IMR-90 (cell line): ENCODE data around the gene CDC6. TPM values are rescaled to one million over a fixed set of nuclear protein-coding genes. Genes with fewer than 3 reads are reported as not detected.
A peak's percentile ranks its signal among the peaks of the same experiment; 100 is the strongest.

Experiments used
- ATAC-seq: fragments of 200-7000 bp; cut with Tn5 transposase; 2 replicates; pipeline ENCODE4 v1.9.1; 2020; ENCODE audit warnings: low read depth, mild to moderate bottlenecking, moderate library complexity
- BruUV-seq: library from RNA; stranded (reverse); fragments of 400-500 nt; replicated peaks from 2 replicates; lab custom pipeline; 2021; lab: Mats Ljungman, UMichigan
- CTCF ChIA-PET: fragments of 300-600 bp; formaldehyde crosslinking; extraction: SDS; loops from one replicate; lab custom pipeline; 2021; ENCODE audit warnings: antibody characterized with exemption; lab: Yijun Ruan, JAX
- POLR2A ChIA-PET: fragments of 300-600 bp; sonication (Branson Sonifier 250); formaldehyde crosslinking; loops from one replicate; lab custom pipeline; 2022; ENCODE audit warnings: antibody characterized with exemption; ENCODE audit not compliant: unreplicated experiment; lab: Charles Lee
- DNase-seq: peaks from one replicate; pipeline ENCODE4 v3.0.0; 2013
- H2AFZ ChIP-seq: replicated peaks from 2 replicates; pipeline ENCODE3; 2013; ENCODE audit warnings: low read length, mild to moderate bottlenecking; ENCODE audit not compliant: poor library complexity
- H2AK5ac ChIP-seq: 2 replicates; pipeline ENCODE4 v1.6.1; 2013; ENCODE audit warnings: low read depth, low read length, inconsistent platforms
- H2AK9ac ChIP-seq: replicated peaks from 2 replicates; pipeline ENCODE3; 2013; ENCODE audit warnings: mild to moderate bottlenecking, low read depth, low read length, moderate library complexity; ENCODE audit not compliant: poor library complexity
- H2BK120ac ChIP-seq: 2 replicates; pipeline ENCODE4 v1.6.1; 2013; ENCODE audit warnings: low read depth, low read length, inconsistent platforms
- H2BK15ac ChIP-seq: 3 replicates; pipeline ENCODE4 v1.6.1; 2013; ENCODE audit warnings: low read depth, low read length, inconsistent platforms
- H2BK20ac ChIP-seq: 2 replicates; pipeline ENCODE4 v1.6.1; 2013; ENCODE audit warnings: low read depth, mild to moderate bottlenecking, inconsistent platforms, low read length, moderate library complexity
- H2BK5ac ChIP-seq: 2 replicates; pipeline ENCODE4 v1.6.1; 2013; ENCODE audit warnings: mild to moderate bottlenecking, low read depth, low read length, inconsistent platforms; ENCODE audit not compliant: poor library complexity, severe bottlenecking
- H3K14ac ChIP-seq: replicated peaks from 2 replicates; pipeline ENCODE4 v1.6.1; 2013; ENCODE audit warnings: low read depth, low read length, inconsistent platforms
- H3K18ac ChIP-seq: 2 replicates; pipeline ENCODE4 v1.6.1; 2013; ENCODE audit warnings: low read depth, low read length, control low read depth
- H3K23ac ChIP-seq: 2 replicates; pipeline ENCODE4 v1.6.1; 2013; ENCODE audit warnings: low read depth, low read length, inconsistent platforms
- H3K27ac ChIP-seq: 2 replicates; pipeline ENCODE4 v1.5.1; 2013; ENCODE audit warnings: mild to moderate bottlenecking, control low read depth, low read length; ENCODE audit not compliant: insufficient read depth
- H3K27me3 ChIP-seq: 2 replicates; pipeline ENCODE4 v1.6.1; 2013; ENCODE audit warnings: low read length; ENCODE audit not compliant: control insufficient read depth, insufficient read depth
- H3K36me3 ChIP-seq: 2 replicates; pipeline ENCODE4 v1.6.1; 2013; ENCODE audit warnings: low read length, mixed read lengths; ENCODE audit not compliant: control insufficient read depth, insufficient read depth
- H3K4ac ChIP-seq: 2 replicates; pipeline ENCODE4 v1.6.1; 2013; ENCODE audit warnings: low read depth, low read length, inconsistent platforms
- H3K4me1 ChIP-seq: 2 replicates; pipeline ENCODE4 v1.6.1; 2013; ENCODE audit warnings: low read length, mixed read lengths; ENCODE audit not compliant: control insufficient read depth, insufficient read depth
- H3K4me2 ChIP-seq: 2 replicates; pipeline ENCODE4 v1.6.1; 2013; ENCODE audit warnings: low read depth, mild to moderate bottlenecking, control low read depth, low read length, moderate library complexity
- H3K4me3 ChIP-seq: 2 replicates; pipeline ENCODE4 v1.5.1; 2013; ENCODE audit warnings: low read depth, mild to moderate bottlenecking, control low read depth, low read length, moderate library complexity; ENCODE audit not compliant: insufficient read depth
- H3K56ac ChIP-seq: 2 replicates; pipeline ENCODE4 v1.6.1; 2013; ENCODE audit warnings: low read length, inconsistent platforms; ENCODE audit not compliant: insufficient read depth; ENCODE audit errors: extremely low read depth
- H3K79me1 ChIP-seq, 2 experiments: 2 replicates each; pipeline ENCODE4 v1.6.1; 2013; ENCODE audit warnings: low read length in 2 of 2, inconsistent platforms in 1 of 2, low read depth in 1 of 2
- H3K9ac ChIP-seq: 2 replicates; pipeline ENCODE4 v1.6.1; 2013; ENCODE audit warnings: low read depth, low read length, control low read depth
- H3K9me1 ChIP-seq: 2 replicates; pipeline ENCODE4 v1.6.1; 2013; ENCODE audit warnings: low read length, inconsistent platforms; ENCODE audit not compliant: insufficient read depth
- H3K9me3 ChIP-seq: 2 replicates; pipeline ENCODE4 v1.6.1; 2013; ENCODE audit warnings: low read length; ENCODE audit not compliant: control insufficient read depth, insufficient read depth
- H4K20me1 ChIP-seq: 2 replicates; pipeline ENCODE4 v1.6.1; 2013; ENCODE audit warnings: low read length, inconsistent platforms; ENCODE audit not compliant: insufficient read depth
- H4K5ac ChIP-seq: 2 replicates; pipeline ENCODE4 v1.6.1; 2013; ENCODE audit warnings: mild to moderate bottlenecking, low read depth, low read length, control low read depth
- H4K8ac ChIP-seq, 2 experiments: 2 replicates each; pipeline ENCODE4 v1.6.1; 2013; ENCODE audit warnings: low read depth in 2 of 2, low read length in 2 of 2, control low read depth in 1 of 2, inconsistent platforms in 1 of 2
- H4K91ac ChIP-seq: 2 replicates; pipeline ENCODE4 v1.6.1; 2013; ENCODE audit warnings: low read depth, low read length, inconsistent platforms; ENCODE audit not compliant: insufficient read depth
- BHLHE40 ChIP-seq: fragments of 150-350 bp; IDR thresholded peaks from 2 replicates; pipeline ENCODE4 v1.6.1; 2016; ENCODE audit warnings: mild to moderate bottlenecking, low read depth, low read length
- CEBPB ChIP-seq: IDR thresholded peaks from 2 replicates; pipeline ENCODE4 v1.6.1; 2012; ENCODE audit warnings: low read depth, low read length, improper control_type of control experiment
- CTCF ChIP-seq: conservative IDR thresholded peaks from 2 replicates; pipeline ENCODE4 v1.5.1; 2012; ENCODE audit warnings: mild to moderate bottlenecking, low read depth, low read length, improper control_type of control experiment
- FOS ChIP-seq: fragments of 150-350 bp; IDR thresholded peaks from 2 replicates; pipeline ENCODE4 v1.6.1; 2016; ENCODE audit warnings: low read depth, low read length
- MAFK ChIP-seq: IDR thresholded peaks from 2 replicates; pipeline ENCODE4 v1.6.1; 2012; ENCODE audit warnings: low read depth, low read length, improper control_type of control experiment
- MAZ ChIP-seq: IDR thresholded peaks from 2 replicates; pipeline ENCODE4 v1.6.1; 2012; ENCODE audit warnings: low read depth, mild to moderate bottlenecking, low read length, improper control_type of control experiment, moderate library complexity, borderline replicate concordance
- MXI1 ChIP-seq: IDR thresholded peaks from 2 replicates; pipeline ENCODE4 v1.6.1; 2012; ENCODE audit warnings: low read depth, mild to moderate bottlenecking, low read length, moderate library complexity, borderline replicate concordance
- POLR2A ChIP-seq: IDR thresholded peaks from 2 replicates; pipeline ENCODE4 v1.6.1; 2012; ENCODE audit warnings: mild to moderate bottlenecking, low read depth, low read length
- RCOR1 ChIP-seq: IDR thresholded peaks from 2 replicates; pipeline ENCODE4 v1.6.1; 2012; ENCODE audit warnings: mild to moderate bottlenecking, low read length, improper control_type of control experiment; ENCODE audit not compliant: insufficient replicate concordance
- WGBS, 2 experiments: methylation state at CpG; one replicate each; pipeline versions ENCODE4 v1.1.5 to v1.1.7; 2013; ENCODE audit warnings: missing lambda C conversion rate in 2 of 2; ENCODE audit not compliant: insufficient read length in 1 of 2; ENCODE audit errors: extremely low coverage in 2 of 2; 5-methylcytosine and 5-hydroxymethylcytosine counted together
- dilution Hi-C: fragments of 300-500 bp; cut with HindIII; formaldehyde crosslinking; loops from one replicate; pipeline ENCODE4 v1.14.3; 2018; ENCODE audit warnings: low sequenced_read_pairs; ENCODE audit not compliant: unreplicated experiment
- in situ Hi-C: fragments of 300-500 bp; cut with MboI; formaldehyde crosslinking; loops from 3 replicates; pipeline ENCODE4 v1.14.3; 2019; ENCODE audit warnings: low sequenced_read_pairs, inconsistent platforms, mixed read lengths
- intact Hi-C: fragments of 100-400 bp; cut with micrococcal nuclease; formaldehyde crosslinking; loops from 2 replicates; pipeline ENCODE4 v1.10.0; 2022
- polyA plus RNA-seq, 3 experiments: library from polyadenylated mRNA; depleted of rRNA; stranded (reverse); fragments of >200 nt; gene quantifications; 2 replicates each; pipeline ENCODE4 v1.2.3, GENCODE V29; 2012; ENCODE audit warnings: low replicate concordance in 1 of 3
- total RNA-seq: library from RNA; depleted of rRNA; stranded (reverse); fragments of >200 nt; gene quantifications from 2 replicates; pipeline ENCODE4 v1.2.3, GENCODE V29; 2012

CDC6 gene
- total and polyA plus RNA-seq, 2 of the 4 experiments (the other 2 are of a cell fraction), result 15.3 to 25.6 TPM

DNA sequence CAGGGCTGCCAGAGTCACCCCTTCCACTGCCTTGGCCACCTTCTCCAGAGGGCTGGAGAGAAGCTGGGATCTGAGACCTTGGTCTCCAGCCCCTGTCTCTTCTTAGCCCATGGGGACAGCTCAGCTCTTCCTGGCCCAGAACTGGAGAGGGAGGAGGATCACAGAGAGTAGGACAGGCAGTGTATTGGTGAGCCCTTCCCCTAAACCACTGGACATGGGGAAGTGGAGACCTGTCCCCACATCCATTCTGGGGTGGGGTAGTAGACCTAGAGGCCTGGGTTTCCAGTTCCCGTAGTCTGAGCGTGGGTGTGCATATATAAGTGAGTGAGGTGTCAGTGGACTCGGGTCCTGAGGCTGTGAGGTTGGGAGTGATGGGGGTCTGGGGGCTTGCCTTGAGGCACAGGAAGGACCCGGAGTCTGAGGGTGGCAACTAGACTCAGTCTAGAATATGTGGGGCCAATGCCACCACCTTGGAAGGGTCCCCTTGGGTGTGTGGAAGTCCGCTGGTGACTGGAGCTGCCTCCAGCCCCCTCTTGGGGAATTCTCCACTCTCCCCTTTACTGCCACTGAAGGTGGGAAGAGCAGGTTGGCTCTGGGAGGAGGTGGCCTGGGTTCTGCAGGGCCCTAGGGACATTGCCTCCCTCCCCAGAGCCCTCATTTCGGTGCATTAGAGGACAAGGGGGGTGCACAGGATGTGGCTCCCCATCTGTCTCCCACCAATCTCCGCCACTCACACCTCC is 56.9 kb downstream of the CDC6 start:
- H3K27me3 ChIP-seq, result no peaks in the 10 kb centered on the region
- no peaks in the 10 kb centered on the region for H3K9me3 ChIP-seq
- peak overlapping the region; percentile 87 for H3K27ac ChIP-seq
- peak overlapping the region; percentile 95 for H3K23ac ChIP-seq
- in situ Hi-C loops, result no loop called here
- TF ChIP-seq MXI1 (no peak), BHLHE40 (no peak), RCOR1 (no peak), CTCF (no peak), CEBPB (no peak), MAZ (no peak), FOS (no peak), POLR2A (0 out of 2 replicates have a peak, but pooled peaks have one; percentile 2), MAFK (no peak)
- peak overlapping the region; percentile 77 for H3K9ac ChIP-seq
- H2BK15ac ChIP-seq, result peak overlapping the region; percentile 72
- peak overlapping the region; percentile 13 to 48 for H4K8ac ChIP-seq
- H3K14ac ChIP-seq, result peak overlapping the region; percentile 96
- peak overlapping the region; percentile 89 for H2BK120ac ChIP-seq
- peaks cover 50 to 94% of the 10 kb centered on the region in 2 experiments for H3K79me1 ChIP-seq
- H3K9me1 ChIP-seq, result peaks cover 23% of the 10 kb centered on the region
- ChIA-PET POLR2A (no interaction called here), CTCF (interaction anchor here (1.8 kb wide), 1 partner anchor 28 kb away, joined by 6 read pairs; no protein-coding TSS in a partner anchor)
- DNase-seq (no peak), ATAC-seq (no peak)
- H3K36me3 ChIP-seq, result peaks cover 15% of the 10 kb centered on the region
- dilution Hi-C loops, result no loop called here
- peak overlapping the region; percentile 82 for H3K4me3 ChIP-seq
- intact Hi-C loops, result loop anchor here (5.0 kb wide), 1 partner anchor 142 kb away; no protein-coding TSS in a partner anchor
- H3K4ac ChIP-seq, result peak overlapping the region; percentile 96
- H4K20me1 ChIP-seq, result peaks cover 59% of the 10 kb centered on the region
- peak overlapping the region; percentile 9; the same call in 1 of the 2 replicates for H3K18ac ChIP-seq
- peak overlapping the region; percentile 86 for H4K91ac ChIP-seq
- H2AFZ ChIP-seq, result peak overlapping the region; percentile 84
- peak overlapping the region; percentile 13; the same call in 1 of the 2 replicates for H4K5ac ChIP-seq
- H3K56ac ChIP-seq, result peak overlapping the region; percentile 41; the same call in 1 of the 2 replicates
- H2BK5ac ChIP-seq, result peak overlapping the region; percentile 85
- no TSS peak for BruUV-seq
- H3K4me1 ChIP-seq, result peaks cover 55% of the 10 kb centered on the region
- peak overlapping the region; percentile 91 for H2AK5ac ChIP-seq
- peak overlapping the region; percentile 83 for H3K4me2 ChIP-seq
- WGBS, 2 experiments, result 10% methylated on average over 2 of the region's 7 CpGs; no CpG with 5 or more reads in 1 of the 2 experiments
- peak overlapping the region; percentile 92 for H2AK9ac ChIP-seq
- peak overlapping the region; percentile 84 for H2BK20ac ChIP-seq
